ENCODE results near the gene CDK5RAP2.
"Not testable (repeated sequence)": the region's sequence is repeated elsewhere in the genome, so short reads cannot be mapped to it uniquely, and the experiment has no call there.

CDK5RAP2 gene

GRCh38 chr9:120561709-120562108, 18.3 kb downstream of the CDK5RAP2 start:
- no peak for DNase-seq (ENCODE audit: low read depth)
- no peak overlapping the region for H3K4me3 ChIP-seq (ENCODE audit: low read length)
- TF ChIP-seq CTCF (IDR thresholded peaks at IDR 0.05; ENCODE audit: insufficient read depth, low read depth, low read length, missing control alignments) = no peak

- no peak for DNase-seq (ENCODE audit: low read depth)
- H3K4me3 ChIP-seq (ENCODE audit: low read length) = no peak overlapping the region
- TF ChIP-seq CTCF (IDR thresholded peaks at IDR 0.05; ENCODE audit: insufficient read depth, low read depth, low read length, missing control alignments) = no peak
These were observed 20.4 kb downstream of the CDK5RAP2 start for GRCh38 chr9:120559546-120559945.

DNA sequence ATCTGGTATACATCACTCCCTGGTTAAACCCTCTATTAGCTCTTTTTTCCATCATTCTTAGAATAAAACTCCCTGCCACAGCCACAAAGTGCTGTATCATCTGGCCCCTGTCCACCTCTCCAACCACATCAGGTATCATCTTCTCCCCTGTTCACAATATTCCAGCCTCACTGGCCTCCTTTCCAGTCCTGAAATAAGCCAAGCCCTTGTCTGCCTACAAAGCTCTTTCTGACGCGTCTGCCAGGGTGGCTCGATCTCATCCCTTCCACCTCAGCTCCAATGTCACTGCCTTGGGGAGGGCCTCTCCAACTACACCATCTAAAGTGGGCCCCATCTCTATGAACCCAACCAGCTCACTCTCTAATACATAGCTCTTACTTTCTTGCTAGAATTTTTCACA, 21.5 kb downstream of the CDK5RAP2 start:
- DNase-seq (ENCODE audit: low read depth) = no peak
- H3K4me3 ChIP-seq (ENCODE audit: low read length) = no peak overlapping the region
- TF ChIP-seq CTCF (IDR thresholded peaks at IDR 0.05; ENCODE audit: insufficient read depth, low read depth, low read length, missing control alignments) = no peak

DNA sequence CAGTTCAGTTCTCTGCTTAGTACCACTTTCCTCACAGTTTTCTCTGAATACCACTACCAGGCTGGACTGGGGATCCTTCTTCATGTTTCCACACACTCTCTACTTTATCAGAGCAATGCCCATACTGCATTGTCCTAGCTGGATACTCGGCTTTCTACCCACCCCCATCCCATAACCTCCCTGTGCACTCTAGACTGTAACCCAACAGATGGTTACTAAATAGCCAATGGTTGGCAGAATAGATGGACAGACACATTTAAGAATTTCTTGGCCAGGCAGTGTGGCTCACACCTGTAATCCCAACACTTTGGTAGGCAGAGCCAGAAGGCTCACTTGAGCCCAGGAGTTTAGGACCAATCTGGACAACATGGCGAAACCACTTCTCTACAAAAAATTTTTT, 22.8 kb downstream of the CDK5RAP2 start:
- H3K4me3 ChIP-seq (ENCODE audit: low read length) = no peak overlapping the region
- no peak for TF ChIP-seq CTCF (IDR thresholded peaks at IDR 0.05; ENCODE audit: insufficient read depth, low read depth, low read length, missing control alignments)
- no peak for DNase-seq (ENCODE audit: low read depth)

DNA sequence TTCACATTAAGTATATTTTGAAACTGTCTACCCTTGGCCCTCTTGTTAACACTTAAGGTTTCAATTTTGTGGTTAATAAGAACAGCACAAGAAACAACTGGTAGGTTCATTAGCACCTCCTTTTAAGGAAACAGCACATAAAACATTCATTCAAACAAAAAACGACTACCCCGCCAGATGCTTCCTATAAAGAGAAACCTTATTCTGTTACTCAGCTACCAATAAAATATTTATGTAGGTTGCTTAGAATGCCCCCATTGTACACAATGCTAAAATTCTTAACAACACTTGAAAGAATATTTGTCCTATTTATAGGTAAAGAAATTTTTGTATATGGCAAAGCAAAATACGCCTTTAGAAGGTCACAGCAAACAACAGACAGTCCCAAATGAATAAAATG, 23.2 kb downstream of the CDK5RAP2 start:
- no peak for DNase-seq (ENCODE audit: low read depth)
- no peak for TF ChIP-seq CTCF (IDR thresholded peaks at IDR 0.05; ENCODE audit: insufficient read depth, low read depth, low read length, missing control alignments)
- no peak overlapping the region for H3K4me3 ChIP-seq (ENCODE audit: low read length)

DNA sequence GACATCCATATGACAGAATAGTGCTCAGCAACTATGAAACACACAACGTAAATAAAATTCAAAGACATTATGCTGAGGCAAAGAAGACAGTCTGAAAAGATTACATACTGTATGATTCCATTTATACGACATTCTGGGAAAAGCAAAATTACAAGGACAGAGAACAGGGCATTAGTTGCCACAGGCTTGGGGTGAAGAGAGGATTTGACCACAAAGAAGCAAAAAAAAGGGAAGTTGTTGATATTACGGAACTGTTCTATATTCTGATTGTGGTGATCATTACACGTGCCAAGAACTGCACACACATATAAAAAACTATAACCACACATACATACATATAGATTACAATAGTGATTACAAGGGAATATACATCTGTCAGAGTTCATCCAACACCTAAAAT, 24.1 kb downstream of the CDK5RAP2 start:
- TF ChIP-seq CTCF (IDR thresholded peaks at IDR 0.05; ENCODE audit: insufficient read depth, low read depth, low read length, missing control alignments) = no peak
- DNase-seq (ENCODE audit: low read depth) = no peak
- no peak overlapping the region for H3K4me3 ChIP-seq (ENCODE audit: low read length)

GRCh38 chr9:120552210-120552704, 27.7 kb downstream of the CDK5RAP2 start:
- DNase-seq (ENCODE audit: low read depth); H3K4me3 ChIP-seq (ENCODE audit: low read length): not testable (repeated sequence)

All from epithelial cell of esophagus (primary cell).